Tibial nerve (tissue), 4 donors: ENCODE data around the gene ANKHD1.

Experiments
- EP300 ChIP-seq, 2 donors: sonication (generic); formaldehyde crosslinking; IDR thresholded peaks; one replicate each; pipeline ENCODE4 v1.6.1; 2017; ENCODE audit warnings: antibody characterized with exemption in 2 of 2, mild to moderate bottlenecking in 1 of 2
- POLR2A ChIP-seq, 2 donors: fragments of 450-650 bp; IDR thresholded peaks; one replicate each; pipeline ENCODE4 v1.6.1; 2017; ENCODE audit warnings: antibody characterized with exemption in 2 of 2, mild to moderate bottlenecking in 2 of 2, moderate library complexity in 2 of 2
- TF ChIP-seq, protein P1 (sequence below), 5 experiments: fragments of 200-600 bp in 3 of 5; fragments of 450-650 bp in 2 of 5; sonication (generic) in 3 of 5; IDR thresholded peaks; one replicate each; pipeline ENCODE4 v1.5.1; 2016 to 2019; ENCODE audit warnings: antibody characterized with exemption in 5 of 5, mild to moderate bottlenecking in 3 of 5, moderate library complexity in 2 of 5

DNA sequence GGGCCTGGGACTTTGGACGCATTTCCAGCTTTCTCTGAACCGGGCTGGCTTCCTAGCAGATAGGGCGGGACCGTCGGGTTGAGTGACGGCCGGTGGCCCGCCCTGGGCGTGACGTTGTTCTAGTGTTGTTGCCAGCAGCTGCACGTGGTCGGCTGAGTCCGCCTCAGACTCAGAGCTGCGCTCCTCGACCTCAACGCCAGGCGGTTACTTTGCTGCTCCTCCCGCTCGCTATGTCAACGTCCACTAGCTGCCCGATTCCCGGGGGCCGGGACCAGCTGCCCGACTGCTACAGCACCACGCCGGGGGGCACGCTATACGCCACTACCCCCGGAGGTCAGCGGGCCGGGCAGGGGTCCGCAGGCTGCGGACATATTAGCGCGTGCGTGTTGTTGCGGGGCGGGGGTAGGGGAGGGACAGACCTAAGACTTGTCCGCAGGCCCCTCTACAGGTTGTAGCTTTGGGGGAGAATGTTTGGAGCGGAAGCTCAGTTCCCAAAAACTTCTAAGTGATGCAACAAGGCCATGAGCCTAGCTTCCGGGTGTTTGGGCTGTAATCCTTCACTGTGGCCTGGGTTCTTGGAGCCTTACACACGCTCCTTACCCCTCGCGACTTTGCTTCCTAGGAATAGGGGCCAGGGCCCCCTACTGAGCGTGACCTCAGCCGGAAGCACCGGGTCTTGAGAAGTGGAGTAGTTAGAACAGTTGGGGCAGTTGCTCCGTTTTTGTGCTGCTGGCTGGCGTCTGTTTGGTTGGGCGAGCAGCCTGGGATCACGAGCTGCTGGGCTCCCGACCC, 146.1 kb downstream of the ANKHD1 start, which contains the start of gene EIF4EBP3:
- TF ChIP-seq, protein P1, sequence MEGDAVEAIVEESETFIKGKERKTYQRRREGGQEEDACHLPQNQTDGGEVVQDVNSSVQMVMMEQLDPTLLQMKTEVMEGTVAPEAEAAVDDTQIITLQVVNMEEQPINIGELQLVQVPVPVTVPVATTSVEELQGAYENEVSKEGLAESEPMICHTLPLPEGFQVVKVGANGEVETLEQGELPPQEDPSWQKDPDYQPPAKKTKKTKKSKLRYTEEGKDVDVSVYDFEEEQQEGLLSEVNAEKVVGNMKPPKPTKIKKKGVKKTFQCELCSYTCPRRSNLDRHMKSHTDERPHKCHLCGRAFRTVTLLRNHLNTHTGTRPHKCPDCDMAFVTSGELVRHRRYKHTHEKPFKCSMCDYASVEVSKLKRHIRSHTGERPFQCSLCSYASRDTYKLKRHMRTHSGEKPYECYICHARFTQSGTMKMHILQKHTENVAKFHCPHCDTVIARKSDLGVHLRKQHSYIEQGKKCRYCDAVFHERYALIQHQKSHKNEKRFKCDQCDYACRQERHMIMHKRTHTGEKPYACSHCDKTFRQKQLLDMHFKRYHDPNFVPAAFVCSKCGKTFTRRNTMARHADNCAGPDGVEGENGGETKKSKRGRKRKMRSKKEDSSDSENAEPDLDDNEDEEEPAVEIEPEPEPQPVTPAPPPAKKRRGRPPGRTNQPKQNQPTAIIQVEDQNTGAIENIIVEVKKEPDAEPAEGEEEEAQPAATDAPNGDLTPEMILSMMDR (IDR thresholded peaks at IDR 0.05): peak; percentile 56 to 97 (median 64)
- peak; percentile 69 to 93 for TF ChIP-seq POLR2A (IDR thresholded peaks at IDR 0.05)
- TF ChIP-seq EP300 (IDR thresholded peaks at IDR 0.05): peak; percentile 52 to 96
